HS-5 (cell line): ENCODE measurements around the gene HPCA.

Experiments
- DNase-seq: peaks from one replicate; pipeline ENCODE4 v3.0.0-alpha.2; 2012; ENCODE audit warnings: low read depth

The HPCA gene

GRCh38 chr1:32886004-32886827, at the start of gene HPCA:
Gene HPCA, plus strand, starts transcription at chr1:32886491. Its CDS starts 2,408 bp downstream, at chr1:32888899.
- DNase-seq = no peak

GRCh38 chr1:32848354-32849063, 37.8 kb upstream of the HPCA start:
- DNase-seq = no peak

- DNase-seq = no peak
Measured at GRCh38 chr1:32855861-32856617, 30.3 kb upstream of the HPCA start.

- DNase-seq = no peak
Measured at GRCh38 chr1:32858136-32858535, 28.2 kb upstream of the HPCA start.

- DNase-seq = no peak
Measured at GRCh38 chr1:32858791-32859190, 27.5 kb upstream of the HPCA start.

- DNase-seq = no peak
Measured at GRCh38 chr1:32859915-32860314, 26.4 kb upstream of the HPCA start.

GRCh38 chr1:32860566-32860965, 25.7 kb upstream of the HPCA start:
- no peak for DNase-seq

GRCh38 chr1:32861904-32862695, 24.2 kb upstream of the HPCA start:
- peak; percentile 34 for DNase-seq

GRCh38 chr1:32863218-32863880, 22.9 kb upstream of the HPCA start:
- no peak for DNase-seq

GRCh38 chr1:32863881-32864245, 22.4 kb upstream of the HPCA start:
- DNase-seq = no peak

GRCh38 chr1:32864375-32865019, 21.8 kb upstream of the HPCA start:
- no peak for DNase-seq

- DNase-seq = no peak
Measured at GRCh38 chr1:32865639-32866405, 20.5 kb upstream of the HPCA start.

GRCh38 chr1:32867151-32867550, 19.1 kb upstream of the HPCA start:
- DNase-seq = no peak

- DNase-seq = no peak
Measured at GRCh38 chr1:32867671-32868070, 18.6 kb upstream of the HPCA start.

- no peak for DNase-seq
Measured at GRCh38 chr1:32868085-32868484, 18.2 kb upstream of the HPCA start.

- no peak for DNase-seq
Measured at GRCh38 chr1:32868806-32869455, 17.4 kb upstream of the HPCA start.

- no peak for DNase-seq
Measured at GRCh38 chr1:32869923-32870614, 16.2 kb upstream of the HPCA start.

- DNase-seq = no peak
Measured at GRCh38 chr1:32870615-32871363, 15.5 kb upstream of the HPCA start, which contains the start of gene FNDC5. Gene FNDC5, minus strand, starts transcription at chr1:32870912.
